WI38 (cell line): ENCODE measurements around the gene FSTL4.

Experiments used
- H3K4me3 ChIP-seq: 2 replicates; pipeline ENCODE4 v1.5.1; 2011; ENCODE audit warnings: low read depth, mild to moderate bottlenecking, control low read depth, low read length
- CTCF ChIP-seq: IDR thresholded peaks from 2 replicates; pipeline ENCODE4 v1.5.1; 2012; ENCODE audit warnings: low read depth, mild to moderate bottlenecking, control low read depth, low read length

FSTL4 gene

GRCh38 chr5:133534566-133534965 lies 77.8 kb downstream of the FSTL4 start:
- no peak for TF ChIP-seq CTCF
- no peak overlapping the region for H3K4me3 ChIP-seq

- TF ChIP-seq CTCF = no peak
- H3K4me3 ChIP-seq = no peak overlapping the region
Observed at GRCh38 chr5:133533541-133533940, 78.8 kb downstream of the FSTL4 start.

GRCh38 chr5:133531594-133531993 lies 80.7 kb downstream of the FSTL4 start:
- H3K4me3 ChIP-seq = no peak overlapping the region
- TF ChIP-seq CTCF = no peak

- H3K4me3 ChIP-seq = no peak overlapping the region
- TF ChIP-seq CTCF = no peak
Observed at GRCh38 chr5:133531178-133531577, 81.2 kb downstream of the FSTL4 start.

DNA sequence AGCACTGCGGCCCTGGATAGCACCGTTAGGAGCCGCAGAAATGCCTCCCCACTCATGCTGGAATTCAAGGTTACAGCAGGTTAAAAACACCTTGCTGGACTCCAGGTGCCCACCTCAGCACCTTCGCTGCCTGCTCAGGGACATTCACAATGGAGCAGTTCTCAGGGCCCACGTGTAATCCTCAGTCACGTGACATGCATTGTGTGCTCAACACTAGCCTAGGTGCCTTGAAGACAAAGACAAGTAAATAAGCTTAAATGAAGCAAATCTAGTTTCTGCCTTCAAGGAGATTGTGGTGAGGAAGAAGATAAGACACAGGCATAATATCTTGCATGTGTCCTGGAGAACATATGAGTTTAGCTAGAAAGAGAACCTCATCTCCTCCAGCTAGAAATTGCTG lies 82.1 kb downstream of the FSTL4 start:
- no peak overlapping the region for H3K4me3 ChIP-seq
- TF ChIP-seq CTCF = no peak

GRCh38 chr5:133528841-133529240 lies 83.5 kb downstream of the FSTL4 start:
- no peak overlapping the region for H3K4me3 ChIP-seq
- no peak for TF ChIP-seq CTCF

- TF ChIP-seq CTCF = no peak
- H3K4me3 ChIP-seq = no peak overlapping the region
Observed at GRCh38 chr5:133527311-133527710, 85.0 kb downstream of the FSTL4 start.
